ENCODE data around the gene RSPRY1. TPM values are rescaled to one million over a fixed set of nuclear protein-coding genes. Genes with fewer than 3 reads are reported as not detected.

RSPRY1 gene
- total and polyA plus RNA-seq, 2 of the 8 experiments (the other 6 are each of a cell fraction or from before 2014, with no cell fraction given): 11.5 to 32.5 TPM

- no peak for TF ChIP-seq CHD7 (IDR thresholded peaks at IDR 0.05; ENCODE audit: insufficient replicate concordance, low read length)
These were observed 38.7 kb downstream of the RSPRY1 start (continued) for GRCh38 chr16:57224651-57225335.

All from H1 (cell line).